Transverse colon (tissue), 4 donors: ENCODE measurements around the gene MUCL3. TPM values are rescaled to one million over a fixed set of nuclear protein-coding genes. Genes with fewer than 3 reads are reported as not detected.
A peak's percentile ranks its signal among the peaks of the same experiment; 100 is the strongest.

ENCODE experiments used
- DNase-seq: peaks from one replicate; pipeline ENCODE4 v3.0.0-alpha.2; 2019
- H3K27ac ChIP-seq, 4 donors: fragments of 200-600 bp; sonication (generic); 2 replicates each; pipeline ENCODE4 v1.5.1; 2016 to 2018; ENCODE audit warnings: inconsistent platforms in 4 of 4
- H3K27me3 ChIP-seq: fragments of 200-600 bp; sonication (generic); 2 replicates; pipeline ENCODE4 v1.5.1; 2017; ENCODE audit warnings: inconsistent platforms
- H3K36me3 ChIP-seq, 4 donors: fragments of 200-600 bp; sonication (generic); 2 replicates each; pipeline ENCODE4 v1.5.1; 2017 to 2019; ENCODE audit warnings: inconsistent platforms in 4 of 4
- H3K4me1 ChIP-seq, 4 donors: fragments of 200-600 bp; sonication (generic); 2 replicates each; pipeline ENCODE4 v1.5.1; 2017 to 2020; ENCODE audit warnings: inconsistent platforms in 4 of 4
- H3K4me3 ChIP-seq, 4 donors: fragments of 200-600 bp; sonication (generic); 1 replicate in 1 of 4; 2 replicates in 3 of 4; pipeline versions ENCODE4 v1.5.1 to v1.6.1; 2017 to 2019; ENCODE audit warnings: inconsistent platforms in 4 of 4
- H3K9me3 ChIP-seq, 2 donors: fragments of 200-600 bp; sonication (generic); 2 replicates each; pipeline ENCODE4 v1.5.1; 2017 to 2019; ENCODE audit warnings: inconsistent platforms in 2 of 2
- CTCF ChIP-seq, 5 experiments: fragments of 200-600 bp in 3 of 5; fragments of 450-650 bp in 2 of 5; sonication (generic) in 3 of 5; IDR thresholded peaks; 1 replicate in 2 of 5; 2 replicates in 3 of 5; pipeline ENCODE4 v1.5.1; 2016 to 2017; ENCODE audit warnings: antibody characterized with exemption in 5 of 5, inconsistent platforms in 3 of 5, mild to moderate bottlenecking in 2 of 5, moderate library complexity in 1 of 5
- EP300 ChIP-seq: sonication (generic); formaldehyde crosslinking; IDR thresholded peaks from one replicate; pipeline ENCODE4 v1.6.1; 2017; ENCODE audit warnings: antibody characterized with exemption, low read depth
- POLR2A ChIP-seq: fragments of 450-650 bp; IDR thresholded peaks from one replicate; pipeline ENCODE4 v1.6.1; 2016; ENCODE audit warnings: antibody characterized with exemption, mild to moderate bottlenecking, moderate library complexity
- POLR2AphosphoS5 ChIP-seq, 3 donors: sonication (generic); formaldehyde crosslinking; IDR thresholded peaks; one replicate each; pipeline ENCODE4 v1.6.1; 2016; ENCODE audit warnings: antibody characterized with exemption in 3 of 3
- WGBS, 2 donors: methylation state at CpG; one replicate each; pipeline ENCODE4 v1.1.5; 2018; ENCODE audit warnings: low coverage in 1 of 2; 5-methylcytosine and 5-hydroxymethylcytosine counted together
- in situ Hi-C, 4 donors: fragments of 200-750 bp; cut with MboI; loops; one replicate each; pipeline versions ENCODE4 v1.15.0 to v1.15.1; 2017; ENCODE audit warnings: low sequenced_read_pairs in 3 of 4, low pct_ligation_motif_present in 1 of 4, low pct_unique_long_range_greater_than_20kb in 1 of 4
- intact Hi-C: fragments of 100-400 bp; cut with DNase I; formaldehyde crosslinking; loops from one replicate; pipeline ENCODE4 v1.15.1; 2023; ENCODE audit warnings: low total_unique reads
- total RNA-seq, 4 donors: library from RNA; depleted of rRNA; stranded (reverse); fragments of >200 nt; gene quantifications; one replicate each; pipeline ENCODE4 v1.1.0, GENCODE V29; 2016

The MUCL3 gene
- total RNA-seq: under 1 TPM in 2 of 4 donors, not detected in 2; 0.16 to 0.41 TPM

GRCh38 chr6:30940361-30940986, at the start of gene MUCL3:
TSS of gene MUCL3 (plus strand) at chr6:30940973. CDS start at chr6:30941000, 27 bp downstream.
- intact Hi-C loops (no loop called here), in situ Hi-C loops (loop anchor here in 1 of 4 donors (25.0 kb wide), 1 partner anchor 122 kb away; no protein-coding TSS in a partner anchor)
- H3K9me3 ChIP-seq: no peaks in the 10 kb centered on the region
- no peak within 1 kb of the TSS for H3K4me3 ChIP-seq
- no peaks in the 10 kb centered on the region for H3K36me3 ChIP-seq
- WGBS, 2 donors: 34 to 59% methylated on average over 5 to 16 of the region's 16 CpGs
- no peaks in the 10 kb centered on the region for H3K4me1 ChIP-seq
- no peak for TF ChIP-seq POLR2A
- TF ChIP-seq CTCF (IDR thresholded peaks at IDR 0.05): no peak
- TF ChIP-seq POLR2AphosphoS5 (IDR thresholded peaks at IDR 0.05): no peak
- no peak for TF ChIP-seq EP300
- peaks cover 41% of the 10 kb centered on the region for H3K27me3 ChIP-seq
- no peak within 1 kb of the TSS for H3K27ac ChIP-seq
- DNase-seq: peak; percentile 37

- in situ Hi-C loops: loop anchor here in 2 of 4 donors (25.0 kb wide), 1 partner anchor 154 kb away; the partner anchor contains the start of genes FLOT1 (in 2 of the 2) and IER3 (in 2 of the 2)
- no peak for DNase-seq
- Histone ChIP-seq H3K4me3 (no peak overlapping the region), H3K27ac (no peak overlapping the region), H3K9me3 (no peaks in the 10 kb centered on the region), H3K36me3 (peaks cover 0 to 32% (median 10%) of the 10 kb centered on the region in 4 donors), H3K4me1 (peaks cover 6 to 14% (median 7%) of the 10 kb centered on the region in 4 donors), H3K27me3 (no peaks in the 10 kb centered on the region)
- WGBS, 2 donors: 80% methylated on average over 2 of the region's 4 CpGs; no CpG with 5 or more reads in 1 of the 2 donors
- intact Hi-C loops: no loop called here
- no peak for TF ChIP-seq POLR2A
- TF ChIP-seq CTCF (IDR thresholded peaks at IDR 0.05): no peak
- TF ChIP-seq POLR2AphosphoS5 (IDR thresholded peaks at IDR 0.05): no peak
- no peak for TF ChIP-seq EP300
Observed at GRCh38 chr6:30891450-30891723, 49.4 kb upstream of the MUCL3 start.

GRCh38 chr6:30891816-30892538, 48.8 kb upstream of the MUCL3 start:
- H3K27ac ChIP-seq: no peak overlapping the region
- H3K36me3 ChIP-seq: peaks cover 0 to 32% (median 10%) of the 10 kb centered on the region in 4 donors
- 89% methylated on average over 21 of the region's 21 CpGs; no CpG with 5 or more reads in 1 of the 2 donors for WGBS, 2 donors
- H3K9me3 ChIP-seq: no peaks in the 10 kb centered on the region
- intact Hi-C loops: no loop called here
- no peaks in the 10 kb centered on the region for H3K27me3 ChIP-seq
- peaks cover under 1 to 8% (median under 1%) of the 10 kb centered on the region in 4 donors for H3K4me1 ChIP-seq
- in situ Hi-C loops: loop anchor here in 2 of 4 donors (25.0 kb wide), 1 partner anchor 155 kb away; the partner anchor contains the start of genes FLOT1 (in 2 of the 2) and IER3 (in 2 of the 2)
- no peak for DNase-seq
- TF ChIP-seq POLR2AphosphoS5 (IDR thresholded peaks at IDR 0.05): no peak
- no peak for TF ChIP-seq EP300
- H3K4me3 ChIP-seq: no peak overlapping the region

- Histone ChIP-seq H3K9me3 (no peaks in the 10 kb centered on the region), H3K4me1 (no peaks in the 10 kb centered on the region), H3K27ac (no peak overlapping the region), H3K4me3 (no peak overlapping the region), H3K27me3 (no peaks in the 10 kb centered on the region), H3K36me3 (peaks cover 0 to 41% (median 10%) of the 10 kb centered on the region in 4 donors)
- 88% methylated on average over 13 of the region's 16 CpGs; no CpG with 5 or more reads in 1 of the 2 donors for WGBS, 2 donors
- intact Hi-C loops: no loop called here
- in situ Hi-C loops: loop anchor here in 2 of 4 donors (25.0 kb wide), 1 partner anchor 156 kb away; the partner anchor contains the start of genes FLOT1 (in 2 of the 2) and IER3 (in 2 of the 2)
- no peak for DNase-seq
- TF ChIP-seq POLR2AphosphoS5 (IDR thresholded peaks at IDR 0.05): no peak
- no peak for TF ChIP-seq POLR2A
- TF ChIP-seq EP300: no peak
- TF ChIP-seq CTCF (IDR thresholded peaks at IDR 0.05): no peak
Observed at GRCh38 chr6:30893001-30893591, 47.7 kb upstream of the MUCL3 start.
